Measurements from ENCODE around the gene SERTAD2. TPM values are rescaled to one million over a fixed set of nuclear protein-coding genes. Genes with fewer than 3 reads are reported as not detected.

Gene SERTAD2
- total RNA-seq, 1 donor from 2014 or later = 13.8 TPM

DNA sequence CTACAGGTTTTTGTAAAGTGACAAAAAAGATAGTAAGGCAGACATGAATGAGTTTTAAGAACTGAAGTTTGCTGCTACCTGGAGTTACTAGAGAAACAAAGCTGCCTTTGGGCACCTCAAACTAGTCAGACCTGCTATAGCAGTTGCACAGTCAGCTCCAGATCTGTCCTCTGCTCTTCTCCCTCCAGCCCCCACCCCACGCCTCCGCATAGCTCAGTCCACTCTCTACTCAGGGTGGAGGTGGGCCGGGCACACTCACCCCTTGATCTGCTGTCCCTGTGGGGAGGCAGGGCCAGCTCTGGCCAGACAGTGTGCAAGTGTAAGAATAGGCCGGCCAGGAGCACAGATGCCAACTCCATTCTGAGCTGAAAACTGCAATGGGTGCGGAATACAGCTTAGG is 4.1 kb downstream of the SERTAD2 start:
- ATAC-seq (peak; percentile 30), DNase-seq (ENCODE audit: low spot score) (peak; percentile 79)

DNA sequence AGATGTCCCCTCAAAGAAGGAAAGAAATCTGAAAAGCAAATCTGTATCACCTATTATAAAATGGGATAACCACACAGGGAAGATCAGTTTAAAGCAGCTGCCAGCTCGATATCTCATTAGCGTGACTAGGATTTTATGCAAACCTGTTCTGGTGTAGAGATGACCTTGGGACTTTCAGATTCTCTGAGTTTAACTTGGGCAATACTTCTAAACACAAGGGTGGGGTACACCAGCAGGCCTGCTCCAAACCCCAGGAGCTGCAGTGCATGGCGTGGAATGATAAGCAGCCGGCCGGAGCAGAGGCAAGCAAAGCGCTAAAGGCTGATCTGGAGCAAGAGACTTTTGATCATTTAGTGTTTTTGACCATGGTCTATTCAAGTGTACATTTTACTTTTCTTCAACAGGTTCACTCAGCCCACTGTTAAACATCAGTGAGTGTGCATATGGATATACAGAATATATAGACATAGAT is 4.7 kb downstream of the SERTAD2 start:
- peak; percentile 23 for ATAC-seq

DNA sequence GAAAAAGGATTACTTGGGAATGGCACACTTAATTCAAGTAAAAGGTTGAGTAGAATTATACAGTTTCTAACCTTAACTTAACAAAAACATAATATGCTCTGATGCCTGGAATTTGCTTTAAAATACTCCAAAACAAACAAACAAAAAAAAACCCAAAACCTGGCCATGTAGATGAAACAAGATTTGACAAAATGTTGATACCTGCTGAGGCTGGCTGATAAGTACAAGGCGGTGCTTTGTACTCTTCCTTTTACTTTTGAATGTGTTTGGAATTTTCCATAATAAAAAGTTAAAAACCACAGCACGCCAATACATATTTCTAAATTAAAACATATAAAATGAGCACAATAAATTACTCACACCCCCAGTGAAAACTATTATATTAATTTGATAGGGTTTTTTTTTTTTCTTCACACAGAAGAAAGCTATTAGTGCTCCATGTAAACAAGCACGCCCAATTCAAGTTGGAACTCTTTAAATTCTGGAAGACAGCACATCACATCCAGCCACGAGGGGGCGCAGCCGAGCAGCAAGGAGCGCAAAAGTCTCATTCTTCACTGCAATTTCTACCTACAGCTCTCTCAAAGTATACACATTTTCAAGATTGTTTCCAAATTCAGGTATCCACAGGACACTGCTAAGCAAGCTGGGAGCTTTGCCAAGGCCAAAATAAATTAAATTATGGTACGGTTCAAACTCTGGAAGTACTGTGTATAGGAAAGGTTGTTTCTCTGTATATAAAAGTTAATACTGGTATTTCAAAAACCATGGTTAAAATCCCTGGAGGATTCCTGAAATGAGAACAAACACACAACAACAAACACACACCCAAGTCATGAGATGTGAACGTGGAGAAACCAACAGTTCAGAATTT is 7.5 kb downstream of the SERTAD2 start:
- ATAC-seq (peak; percentile 61), DNase-seq (ENCODE audit: low spot score) (peak; percentile 86)

More for the DNA sequence above, 4.7 kb downstream of the SERTAD2 start:
- no peak for DNase-seq (ENCODE audit: low spot score)

DNA sequence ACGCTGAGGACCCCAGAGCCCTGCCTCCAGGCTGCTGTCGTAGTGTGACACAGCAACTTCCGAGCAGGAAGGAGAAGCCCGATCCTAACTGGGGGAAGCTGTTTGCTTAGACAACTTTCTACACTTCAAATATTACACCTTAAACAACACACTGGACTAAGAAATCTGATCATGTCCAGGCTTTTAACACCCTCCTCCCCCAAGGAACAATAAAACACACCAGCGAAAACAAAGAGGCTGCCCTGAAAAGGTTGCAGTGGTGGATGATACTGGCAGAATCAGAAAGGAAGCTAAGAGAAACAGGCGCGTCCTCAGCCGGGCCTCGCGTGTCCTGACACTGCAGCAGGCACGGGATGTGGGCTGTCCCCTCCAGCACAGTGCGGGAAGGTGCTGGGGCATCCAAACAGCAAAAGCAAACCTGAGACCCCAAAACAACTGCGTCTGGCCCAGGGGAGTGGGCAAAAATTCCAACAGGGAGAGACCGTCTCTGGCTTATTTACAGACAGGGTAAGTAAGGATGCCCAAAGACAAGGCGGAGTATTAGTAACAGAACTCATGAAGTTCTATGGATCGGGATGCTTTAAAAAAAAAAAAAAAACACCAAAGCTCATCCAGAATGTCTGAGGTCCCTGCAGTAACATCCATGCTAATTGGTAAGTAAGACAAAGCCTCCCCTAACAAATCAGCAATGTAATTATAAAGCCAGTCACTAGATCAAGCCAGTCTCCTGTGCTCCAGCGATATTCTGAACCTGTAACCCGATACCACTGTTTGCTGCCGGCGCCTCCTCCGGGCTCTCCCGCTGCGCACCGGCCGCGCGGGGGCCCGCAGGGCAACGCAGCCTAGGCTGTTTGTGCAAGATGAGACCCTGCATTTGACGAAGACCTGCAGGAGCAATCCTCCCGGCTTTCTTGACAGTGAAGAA is 9.0 kb downstream of the SERTAD2 start:
- ATAC-seq (peak; percentile 58), DNase-seq (ENCODE audit: low spot score) (no peak)

DNA sequence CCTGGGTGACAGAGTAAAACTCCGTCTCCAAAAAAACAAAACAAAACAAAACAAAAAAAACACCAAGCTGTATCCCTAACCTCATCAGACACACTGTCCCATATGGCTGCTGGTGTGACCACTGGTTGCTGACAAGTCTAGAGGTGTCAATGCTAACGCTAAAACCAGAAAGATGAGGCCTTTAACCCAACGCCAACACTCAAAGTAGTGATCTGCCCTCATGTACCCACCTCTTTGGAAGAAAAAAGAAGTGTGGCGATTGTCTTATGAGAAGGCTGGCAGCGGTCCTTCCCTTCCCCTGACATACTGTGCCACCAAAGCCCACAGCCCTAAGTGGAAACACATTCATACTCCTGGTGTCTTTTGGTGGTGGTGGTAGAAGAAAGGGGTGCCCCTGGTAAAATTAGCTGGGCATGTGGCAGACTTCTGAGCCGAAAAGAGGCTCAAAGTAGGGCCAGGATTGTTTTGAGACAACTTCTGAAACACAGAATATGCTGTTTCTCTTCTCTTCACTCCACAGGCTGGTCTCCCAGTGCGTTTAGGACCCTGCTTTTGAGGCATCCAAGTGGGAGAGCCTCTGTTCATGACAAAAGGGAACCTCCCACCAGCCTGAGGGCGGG is 9.8 kb downstream of the SERTAD2 start:
- no peak for ATAC-seq
- no peak for DNase-seq (ENCODE audit: low spot score)

DNA sequence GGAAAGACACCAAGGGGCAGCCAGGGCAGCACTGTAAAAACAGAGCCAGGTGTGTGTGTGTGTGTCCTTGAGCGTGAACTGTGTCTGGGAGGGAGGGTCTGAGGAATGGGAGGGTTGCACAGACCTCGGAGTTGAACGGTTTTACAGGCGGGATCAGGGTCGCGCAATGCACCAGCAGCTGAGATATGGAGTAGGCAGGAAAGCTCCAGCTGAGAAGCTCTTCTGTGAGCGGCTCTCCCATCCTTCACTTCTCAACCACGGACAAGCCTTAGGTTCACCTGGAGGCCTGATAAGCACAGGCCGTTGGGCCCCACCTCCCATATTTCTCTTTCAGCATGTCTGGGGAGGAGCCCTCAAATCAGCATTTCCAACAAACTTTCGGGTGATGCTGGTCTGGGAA is 12.1 kb downstream of the SERTAD2 start:
- no peak for DNase-seq (ENCODE audit: low spot score)
- ATAC-seq = no peak

DNA sequence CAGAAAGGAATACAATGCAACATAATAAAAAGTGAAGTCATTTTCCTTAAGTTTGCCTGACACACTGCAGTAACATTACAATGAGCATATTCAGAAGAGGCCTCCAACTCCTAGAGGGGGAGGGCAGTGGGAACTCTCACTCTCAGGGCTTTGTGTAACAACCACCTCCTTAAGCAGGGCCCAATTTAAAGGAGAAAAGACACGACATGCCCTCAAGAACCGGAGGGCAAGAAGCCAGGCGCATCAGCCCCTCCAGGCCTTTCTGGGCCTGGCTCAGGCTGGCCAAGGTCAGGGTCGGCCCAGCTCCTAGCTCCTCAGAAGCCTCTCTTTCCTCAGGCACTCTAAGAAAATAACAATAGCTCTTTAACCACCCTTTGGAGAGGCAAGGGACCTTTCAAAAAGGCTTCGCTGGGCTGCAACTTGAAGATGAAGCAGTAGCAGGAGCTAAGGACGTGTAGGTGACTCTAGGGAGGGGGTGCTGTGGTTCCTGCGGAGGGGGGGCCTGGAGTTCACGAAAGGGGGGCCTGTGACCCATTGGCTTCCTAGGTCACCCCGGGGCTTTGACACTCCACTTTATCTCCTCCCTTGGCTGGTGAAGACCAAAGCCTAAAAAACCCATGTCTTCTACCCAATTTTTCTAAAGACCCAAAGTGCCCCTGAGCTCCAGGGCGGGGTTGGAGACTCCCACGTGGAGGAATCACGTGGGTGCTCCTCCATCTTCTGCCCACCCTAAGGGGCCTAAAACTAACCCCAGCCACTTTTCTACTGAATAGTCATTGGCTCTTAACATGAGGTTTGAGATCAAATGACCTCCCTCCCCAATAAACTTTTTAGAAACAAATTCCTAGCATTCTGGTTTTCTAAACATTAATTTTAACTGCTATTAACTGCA is 13.3 kb downstream of the SERTAD2 start:
- ATAC-seq = no peak
- DNase-seq (ENCODE audit: low spot score) = peak; percentile 38

DNA sequence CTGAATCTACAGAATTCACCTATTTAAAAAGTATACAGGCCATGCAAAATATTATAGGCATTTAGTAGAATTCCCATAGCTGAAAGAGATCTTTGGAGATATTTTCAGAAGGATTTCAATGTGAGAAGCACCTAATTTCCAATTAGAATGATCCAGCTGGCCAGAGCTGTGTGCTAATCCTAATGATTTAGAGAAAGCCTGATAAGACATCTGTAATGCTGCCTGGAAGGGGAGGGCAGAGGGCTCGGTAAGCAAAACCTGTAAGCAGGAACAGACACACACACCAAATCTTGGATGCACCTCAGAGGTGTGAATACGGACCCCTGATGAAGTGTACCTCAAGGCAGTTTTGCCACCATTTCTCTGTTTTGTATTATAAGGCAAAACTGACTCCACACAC is 14.0 kb downstream of the SERTAD2 start:
- DNase-seq (ENCODE audit: low spot score) (no peak), ATAC-seq (no peak)

DNA sequence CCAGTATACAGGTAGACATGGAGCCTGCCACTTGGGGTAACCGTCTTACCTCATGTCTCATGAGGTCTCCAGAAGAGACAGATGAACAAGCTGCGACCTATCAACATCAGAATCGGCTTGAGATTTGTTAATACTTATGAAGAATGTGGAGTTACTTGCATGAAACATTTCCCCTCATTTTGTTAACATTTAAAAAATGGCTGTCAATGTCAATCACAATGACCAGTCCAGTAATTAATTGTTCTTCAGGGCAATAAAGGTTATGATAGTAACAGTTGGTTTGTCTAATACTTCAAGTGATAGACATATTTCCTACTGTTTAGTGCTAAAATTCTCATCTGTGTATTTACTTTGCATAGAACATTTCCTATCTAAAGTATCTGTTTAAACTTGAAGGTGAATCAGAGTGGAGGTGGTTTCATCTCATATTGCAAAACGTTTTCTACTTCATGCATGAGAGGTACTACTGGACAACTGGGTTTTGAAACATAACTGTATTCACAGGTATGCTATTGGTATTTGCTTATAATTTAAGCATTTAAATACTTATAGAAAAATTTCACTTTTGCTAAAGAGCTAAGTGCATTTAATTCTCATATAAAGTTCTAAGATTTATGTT is 15.1 kb downstream of the SERTAD2 start:
- DNase-seq (ENCODE audit: low spot score) = no peak

DNA sequence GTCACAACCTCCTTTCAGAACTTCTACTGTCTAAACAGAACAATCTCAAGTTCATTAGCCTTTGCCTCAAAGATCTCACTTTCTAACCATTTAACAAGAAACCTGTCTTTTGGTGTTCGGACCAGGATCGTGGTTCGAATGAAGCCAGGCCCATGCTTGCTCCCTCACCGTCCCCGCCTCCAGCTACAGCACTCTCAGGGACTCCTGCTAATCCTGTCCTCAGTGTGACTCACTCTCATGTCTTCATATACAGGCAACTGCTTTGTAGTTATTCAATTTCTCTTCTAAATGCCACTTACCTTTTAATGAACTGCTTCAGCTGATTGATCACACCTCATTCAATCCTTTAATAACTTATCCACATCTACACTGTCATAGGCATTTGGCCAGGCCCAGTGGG is 15.8 kb downstream of the SERTAD2 start:
- DNase-seq (ENCODE audit: low spot score) (no peak), ATAC-seq (no peak)

More for the DNA sequence above, 15.1 kb downstream of the SERTAD2 start:
- ATAC-seq = no peak

DNA sequence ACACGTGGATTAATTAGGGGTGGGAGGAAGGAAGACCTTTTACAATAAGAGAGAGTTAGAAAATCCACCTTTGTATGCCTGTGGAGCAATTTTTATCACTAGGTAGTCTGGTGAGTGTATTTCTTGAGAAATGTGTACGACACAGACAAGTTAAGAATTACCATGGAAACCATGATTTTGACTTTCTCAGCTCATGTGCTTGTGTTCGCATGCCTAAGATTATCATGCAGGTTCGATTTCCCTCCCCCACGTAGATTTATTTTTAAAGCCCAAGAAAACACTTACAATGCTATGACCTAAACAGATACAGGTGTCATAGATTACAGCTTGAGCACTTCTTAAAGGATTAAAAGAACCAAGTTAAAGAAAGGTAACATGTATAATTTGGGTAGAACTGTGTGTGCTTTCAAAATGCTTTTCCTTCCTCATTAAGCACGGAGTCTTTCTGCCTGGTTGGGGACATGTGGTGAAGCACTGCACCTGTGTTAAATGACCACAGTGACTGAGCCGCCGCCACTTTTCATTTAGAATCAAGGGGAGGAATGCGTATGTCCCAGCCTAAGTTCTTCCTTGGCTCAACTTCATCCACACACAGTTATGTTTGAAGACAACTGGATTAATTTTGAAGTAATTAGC is 16.6 kb downstream of the SERTAD2 start:
- no peak for ATAC-seq
- DNase-seq (ENCODE audit: low spot score) = no peak

DNA sequence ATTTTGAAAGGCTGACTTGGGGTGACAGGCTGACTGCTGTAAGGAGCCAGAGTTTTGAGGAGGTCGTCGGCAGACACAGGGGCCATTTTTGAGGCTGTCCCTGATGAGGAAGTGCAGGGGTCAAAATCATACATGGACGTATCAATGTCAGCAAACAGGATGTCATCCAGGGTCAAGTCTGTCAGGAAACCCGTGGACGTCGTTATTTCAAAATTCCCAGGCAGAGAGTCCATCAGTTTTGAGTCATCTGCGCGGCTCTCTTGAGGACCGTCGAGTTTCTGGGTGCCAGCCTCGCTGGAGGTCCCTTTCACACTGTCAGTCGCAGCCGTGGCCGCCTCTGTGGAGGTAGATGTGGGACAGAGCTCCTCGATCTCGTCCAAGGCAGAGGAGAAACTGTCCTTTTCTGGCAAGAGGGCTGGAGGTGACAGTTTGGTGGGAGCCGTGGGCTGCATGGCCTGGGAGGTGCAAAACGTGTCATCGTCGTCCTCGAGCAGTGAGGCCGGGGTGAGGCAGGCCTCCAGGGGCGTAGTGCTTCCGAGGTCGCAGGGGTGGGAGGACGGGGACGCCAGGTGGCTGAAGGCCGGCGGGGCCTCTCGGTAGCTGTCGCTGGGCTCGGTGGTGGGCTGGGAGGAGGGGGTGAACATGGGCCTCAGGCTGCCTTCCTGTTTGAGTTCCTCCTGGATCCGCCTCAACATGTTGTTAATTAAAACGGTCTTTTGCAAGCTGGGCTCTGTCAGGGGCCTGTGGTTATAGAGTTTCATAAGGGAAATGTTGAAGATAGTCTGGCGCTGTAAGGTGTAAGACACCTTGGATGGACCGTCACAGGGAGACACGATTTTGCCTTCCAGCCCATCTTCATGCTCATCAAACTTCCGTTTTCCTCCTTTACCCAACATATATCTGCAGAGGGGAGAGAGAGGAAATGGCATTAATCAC is 17.5 kb downstream of the SERTAD2 start:
- DNase-seq (ENCODE audit: low spot score) = peak; percentile 45
- ATAC-seq = peak; percentile 28

DNA sequence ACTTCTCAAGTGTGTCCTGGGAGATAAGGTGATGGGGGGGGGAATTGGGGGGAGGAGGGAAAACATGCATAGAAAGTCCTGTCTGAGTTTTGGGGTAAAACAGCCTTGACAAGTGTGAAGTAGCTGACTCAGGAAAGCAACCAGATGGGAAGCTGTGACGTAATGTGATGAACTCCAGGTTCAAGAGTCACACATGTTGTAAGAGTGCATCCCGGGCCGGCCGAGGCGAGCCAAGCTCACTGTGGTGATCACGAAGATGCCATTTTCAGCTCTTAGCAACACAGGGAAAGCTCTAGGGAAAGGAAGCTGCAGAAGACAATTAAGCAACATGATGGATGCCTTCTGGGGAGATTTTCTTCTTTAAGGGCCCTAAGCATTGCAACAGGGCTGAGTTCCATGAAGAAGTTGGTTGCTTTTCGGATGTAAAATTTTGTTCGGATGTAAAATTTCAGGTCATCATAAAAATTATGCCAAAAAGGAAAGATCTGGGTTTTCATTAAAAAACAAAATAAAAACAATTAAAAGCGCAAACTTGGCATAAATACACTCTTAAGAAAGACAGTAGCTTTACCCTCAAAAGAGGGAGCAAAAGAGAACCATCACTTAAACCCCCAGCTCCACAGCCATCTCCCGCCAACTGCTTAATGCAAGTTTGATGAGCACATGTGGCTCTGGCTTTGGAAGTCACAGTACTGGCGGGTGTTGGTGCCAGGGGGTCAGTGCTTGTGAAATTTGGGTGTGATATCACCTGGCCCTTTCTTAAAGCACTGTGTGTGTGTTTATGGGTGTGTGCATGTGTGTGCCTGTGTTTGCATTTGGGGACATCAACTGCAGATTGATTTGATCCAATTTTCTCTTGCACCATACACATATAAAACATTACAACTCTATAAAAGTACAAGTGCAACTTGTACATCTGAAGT is 19.1 kb downstream of the SERTAD2 start:
- peak; percentile 58 for ATAC-seq

DNA sequence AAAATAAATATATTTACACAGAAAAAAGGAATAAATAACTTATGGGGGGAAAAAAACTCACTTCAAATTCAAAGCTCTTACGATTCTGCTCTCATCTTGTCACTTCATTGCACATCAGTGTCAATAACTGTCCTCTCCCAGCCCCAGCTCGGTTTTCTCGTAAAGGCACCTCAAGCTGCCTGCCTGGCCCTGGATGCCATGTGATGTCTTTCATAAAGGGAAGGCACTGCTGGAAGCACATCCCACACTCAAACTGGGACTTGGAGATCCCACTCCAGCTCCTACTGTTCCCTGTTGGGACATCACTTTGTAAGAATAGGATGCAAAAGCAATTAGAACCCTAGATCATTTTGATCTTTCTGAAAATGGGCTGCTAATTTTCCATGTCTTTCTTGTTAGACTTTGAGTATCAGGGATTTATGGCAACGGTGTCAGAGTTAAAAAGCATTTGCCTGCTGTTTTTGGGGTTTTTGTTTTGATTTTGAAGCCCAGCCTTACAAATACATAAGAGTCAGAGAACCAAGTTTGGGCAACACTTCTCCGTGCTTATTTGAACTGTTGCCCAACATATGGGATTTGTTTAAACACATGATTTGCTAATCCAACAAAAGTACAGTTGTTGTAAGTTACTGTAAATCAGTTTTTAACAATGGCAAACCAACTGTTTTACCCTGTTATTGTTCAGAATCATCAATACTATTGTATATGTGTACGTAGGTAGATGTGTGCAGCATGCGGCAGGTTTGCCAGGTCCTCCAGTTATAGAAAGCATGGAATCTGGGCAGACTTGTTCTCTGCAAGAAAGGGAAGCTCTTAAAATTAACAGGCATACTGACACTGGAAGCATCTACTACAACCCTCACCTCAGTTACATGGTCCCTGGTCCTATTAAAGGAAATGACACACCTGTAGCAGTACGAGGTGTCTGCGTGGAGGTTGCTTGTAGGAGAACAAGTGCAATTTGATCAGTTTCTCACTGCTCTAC is 20.6 kb downstream of the SERTAD2 start:
- no peak for DNase-seq (ENCODE audit: low spot score)
- no peak for ATAC-seq

More for the DNA sequence above, 19.1 kb downstream of the SERTAD2 start:
- DNase-seq (ENCODE audit: low spot score) = peak; percentile 51

DNA sequence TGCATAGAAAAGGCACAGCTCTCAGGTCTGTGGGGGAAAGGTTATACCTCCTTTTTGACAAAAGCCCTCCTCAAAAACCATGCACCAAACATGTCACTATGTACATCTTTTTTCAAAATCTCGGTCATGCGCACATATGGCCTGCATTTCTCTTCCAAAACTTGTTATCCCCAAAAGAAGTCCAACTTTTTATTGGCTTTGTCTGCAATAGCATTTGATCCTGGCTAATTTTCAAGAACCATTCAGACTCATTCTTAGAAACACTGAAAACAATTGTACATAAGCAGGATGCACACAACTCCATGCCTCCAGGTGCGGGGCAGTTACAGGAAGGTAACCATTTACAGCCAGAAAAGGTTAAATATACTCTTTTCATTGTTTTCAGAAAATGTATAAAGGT is 21.9 kb downstream of the SERTAD2 start:
- DNase-seq (ENCODE audit: low spot score) = no peak
- no peak for ATAC-seq

DNA sequence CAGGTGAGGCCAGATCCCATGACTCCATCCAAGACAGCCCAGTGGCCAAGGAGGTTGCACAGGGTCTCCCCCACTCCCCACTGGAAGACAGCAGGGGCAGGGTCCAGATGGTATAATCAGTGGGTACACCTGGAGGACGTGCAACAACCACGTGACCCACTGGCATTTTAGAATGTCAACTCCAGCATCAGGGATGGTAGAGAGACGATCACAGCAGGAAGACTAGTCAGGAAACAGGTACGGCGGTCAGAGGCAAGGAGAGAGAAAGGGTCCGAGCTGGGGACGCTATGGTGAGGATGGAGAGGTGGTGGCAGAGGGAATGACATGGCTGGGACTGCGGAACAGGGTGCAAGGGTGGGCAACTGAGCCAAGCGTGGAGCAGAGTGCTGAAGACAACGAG is 23.0 kb downstream of the SERTAD2 start:
- DNase-seq (ENCODE audit: low spot score) = peak; percentile 35
- no peak for ATAC-seq
